ENCODE results near the gene S1PR2.
"Not testable (repeated sequence)": the region's sequence is repeated elsewhere in the genome, so short reads cannot be mapped to it uniquely, and the experiment has no call there.

S1PR2 gene

DNA sequence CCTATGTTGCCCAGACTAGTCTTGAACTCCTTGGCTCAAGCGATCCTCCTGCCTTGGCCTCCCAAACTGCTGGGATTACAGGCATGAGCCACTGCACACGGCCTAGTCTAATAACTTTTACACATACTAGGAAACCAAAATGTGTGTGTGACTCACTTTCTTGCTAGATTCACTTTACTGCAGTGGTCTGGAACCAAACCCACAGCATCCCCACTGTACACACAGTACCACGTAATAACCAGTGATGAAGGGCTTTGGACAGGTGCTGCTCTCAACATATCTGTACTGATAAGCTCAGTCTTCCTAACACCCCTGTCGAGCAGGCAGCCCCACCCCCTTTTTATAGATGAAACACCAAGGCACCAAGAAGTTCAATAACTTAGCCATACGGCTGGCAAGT lies 41.5 kb downstream of the S1PR2 start:
- DNase-seq: no peak

DNA sequence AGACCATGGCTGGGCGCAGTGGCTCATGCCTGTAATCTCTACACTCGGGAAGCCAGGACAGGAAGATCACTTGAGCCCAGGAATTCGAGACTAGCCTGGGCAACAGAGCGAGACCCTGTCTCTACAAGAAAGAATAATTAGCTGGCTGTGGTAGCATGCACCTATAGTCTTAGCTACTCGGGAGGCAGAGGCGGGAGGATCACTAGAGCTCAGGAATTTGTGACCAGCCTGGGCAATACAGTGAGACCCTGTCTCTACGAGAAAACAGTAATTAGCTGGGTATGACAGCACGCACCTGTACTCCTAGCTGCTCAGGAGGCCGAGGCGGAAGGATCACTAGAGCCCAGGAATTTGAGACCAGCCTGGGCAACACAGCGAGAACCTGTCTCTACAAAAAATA lies 43.8 kb downstream of the S1PR2 start:
- no peak for DNase-seq

DNA sequence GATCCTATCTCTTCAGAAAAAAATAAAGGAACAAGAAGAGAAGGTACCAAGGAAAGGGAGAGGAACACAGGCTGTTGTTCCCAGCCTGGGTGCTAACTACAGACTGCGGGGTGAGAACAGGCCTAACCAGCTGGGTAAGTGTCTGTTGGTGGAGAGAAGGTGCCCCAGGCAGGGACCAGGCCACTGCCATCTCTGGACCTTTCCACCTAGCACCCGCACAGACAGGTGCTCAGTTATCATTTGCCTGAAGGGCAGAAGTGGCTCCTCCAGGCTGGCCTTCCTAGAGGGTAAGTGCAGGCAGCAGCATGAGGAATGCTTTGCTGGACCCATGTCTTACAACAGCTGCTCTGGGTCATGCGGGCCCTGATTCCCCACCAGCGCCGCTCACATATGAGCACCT lies 46.5 kb downstream of the S1PR2 start:
- DNase-seq: peak; percentile 23 to 50

DNA sequence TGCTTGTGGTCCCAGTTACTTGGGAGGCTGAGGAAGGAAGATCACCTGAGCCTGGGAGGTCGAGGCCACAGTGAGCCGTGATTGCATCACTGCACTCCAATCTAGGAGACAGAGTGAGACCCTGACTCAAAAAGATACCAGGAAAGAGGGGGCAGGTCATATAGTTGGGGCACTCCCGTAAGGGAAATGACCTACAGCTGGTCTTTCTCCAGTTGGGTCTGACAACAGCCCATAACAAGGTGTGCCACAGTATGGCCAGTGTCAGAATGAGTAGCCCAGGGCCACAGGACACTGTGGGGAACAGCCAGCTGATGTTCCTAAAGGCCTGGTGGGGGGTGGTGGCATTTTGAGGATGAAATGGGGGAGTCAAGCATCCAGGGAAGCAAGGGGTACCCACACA lies 47.2 kb downstream of the S1PR2 start:
- no peak for DNase-seq

DNA sequence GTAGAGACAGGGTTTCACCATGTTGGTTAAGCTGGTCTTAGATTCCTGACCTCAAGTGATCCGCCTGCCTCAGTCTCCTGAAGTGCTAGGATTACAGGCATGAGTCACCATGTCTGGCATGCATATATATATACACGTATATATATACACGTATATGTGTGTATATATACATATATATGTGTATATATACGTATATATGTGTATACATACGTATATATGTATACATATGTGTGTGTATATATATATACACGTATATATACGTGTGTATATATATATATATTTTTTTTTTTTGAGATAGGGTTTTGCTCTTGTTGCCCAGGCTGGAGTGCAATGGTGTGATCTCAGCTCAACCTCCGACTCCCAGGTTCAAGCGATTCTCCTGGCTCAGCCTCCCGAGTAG lies 48.3 kb downstream of the S1PR2 start:
- no peak for DNase-seq

DNA sequence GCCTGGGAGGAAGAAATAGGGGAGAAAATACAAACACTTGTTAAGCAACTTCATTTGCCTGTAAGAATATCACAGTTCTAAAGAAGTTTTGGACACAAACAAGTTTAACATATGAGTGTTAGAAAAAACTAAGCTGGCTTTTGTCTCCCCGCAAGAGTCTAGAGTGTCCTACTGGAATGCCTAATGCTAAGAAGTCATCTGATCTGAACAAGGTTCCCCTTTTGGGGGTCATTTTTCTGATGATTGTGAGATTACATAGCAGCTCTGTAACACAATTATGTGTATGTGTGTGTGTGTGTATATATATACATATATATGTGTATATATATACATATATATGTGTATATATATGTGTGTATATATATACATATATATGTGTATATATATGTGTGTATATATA lies 49.1 kb downstream of the S1PR2 start:
- DNase-seq: no peak

DNA sequence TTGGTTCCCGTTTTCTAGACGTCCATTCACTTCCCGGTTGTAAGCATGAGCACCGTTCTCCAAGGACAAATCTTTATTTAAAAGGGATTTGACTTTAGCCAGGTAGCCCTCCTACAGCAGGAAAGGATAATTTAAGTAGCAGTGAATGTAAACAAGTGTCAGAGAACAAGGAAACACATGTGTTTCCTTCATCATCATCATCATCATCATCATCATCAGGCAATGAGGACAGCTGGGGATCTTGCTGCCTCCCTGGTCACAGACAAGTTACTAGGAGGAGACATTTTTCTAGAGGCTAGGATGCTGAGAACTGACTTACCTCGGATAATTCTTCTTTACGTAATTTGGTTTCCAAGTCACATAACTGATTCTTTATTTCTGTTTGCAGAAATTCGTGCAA lies 50.7 kb downstream of the S1PR2 start:
- DNase-seq: no peak

DNA sequence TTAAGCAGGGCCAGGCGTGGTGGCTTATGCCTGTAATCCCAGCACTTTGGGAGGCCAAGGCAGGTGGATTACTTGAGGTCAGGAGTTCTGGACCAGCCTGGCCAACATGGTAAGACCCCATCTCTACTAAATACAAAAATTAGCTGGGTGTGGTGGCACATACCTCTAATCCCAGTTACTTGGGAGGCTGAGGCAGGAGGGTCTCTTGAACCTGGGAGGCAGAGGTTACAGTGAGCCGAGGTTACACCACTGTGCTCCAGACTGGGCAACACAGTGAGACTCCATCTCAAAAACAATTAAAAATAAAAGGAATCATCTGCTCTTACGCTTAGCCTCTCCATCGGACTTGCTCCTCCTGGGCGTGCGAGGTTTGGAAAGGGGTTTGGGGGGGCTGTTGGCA lies 51.1 kb downstream of the S1PR2 start:
- DNase-seq: not testable (repeated sequence)

DNA sequence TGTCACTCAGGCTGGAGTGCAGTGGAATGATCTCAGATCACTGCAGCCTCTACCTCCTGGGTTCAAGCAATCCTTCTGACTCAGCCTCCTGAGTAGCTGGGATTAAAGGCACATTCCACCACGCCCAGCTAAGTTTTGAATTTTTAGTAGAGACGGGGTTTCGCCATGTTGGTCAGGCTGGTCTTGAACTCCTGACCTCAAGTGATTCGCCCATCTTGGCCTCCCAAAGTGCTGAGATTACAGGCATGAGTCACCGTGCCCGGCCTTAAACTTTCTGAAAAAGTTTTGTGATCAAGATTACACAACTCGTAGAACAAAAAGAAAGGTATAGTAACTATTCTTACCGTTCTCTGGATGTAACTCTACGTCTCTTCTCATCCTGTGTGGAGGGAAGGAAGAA lies 57.6 kb downstream of the S1PR2 start:
- no peak for DNase-seq

Data from NCI-H526 (cell line).